Glomerular endothelial cell (primary cell): ENCODE data around the gene ARSA. TPM values are rescaled to one million over a fixed set of nuclear protein-coding genes. Genes with fewer than 3 reads are reported as not detected.
A peak's percentile ranks its signal among the peaks of the same experiment; 100 is the strongest.
"Not testable (repeated sequence)": the region's sequence is repeated elsewhere in the genome, so short reads cannot be mapped to it uniquely, and the experiment has no call there.

Source experiments
- DNase-seq: peaks from one replicate; pipeline ENCODE4 v3.0.0-alpha.2; 2011; ENCODE audit warnings: low read depth, low spot score; ENCODE audit errors: extremely low read depth
- total RNA-seq: library from RNA; depleted of rRNA; stranded (reverse); fragments of >200 nt; gene quantifications from 2 replicates; pipeline ENCODE4 v1.2.3, GENCODE V29; 2015

The ARSA gene
- 59.4 and 73.5 TPM in 2 replicates for total RNA-seq

GRCh38 chr22:50627642-50628542 is at the start of gene ARSA:
ARSA (minus strand) TSS chr22:50628152; CDS start chr22:50627779, 373 bp downstream.
- DNase-seq, result no peak

DNA sequence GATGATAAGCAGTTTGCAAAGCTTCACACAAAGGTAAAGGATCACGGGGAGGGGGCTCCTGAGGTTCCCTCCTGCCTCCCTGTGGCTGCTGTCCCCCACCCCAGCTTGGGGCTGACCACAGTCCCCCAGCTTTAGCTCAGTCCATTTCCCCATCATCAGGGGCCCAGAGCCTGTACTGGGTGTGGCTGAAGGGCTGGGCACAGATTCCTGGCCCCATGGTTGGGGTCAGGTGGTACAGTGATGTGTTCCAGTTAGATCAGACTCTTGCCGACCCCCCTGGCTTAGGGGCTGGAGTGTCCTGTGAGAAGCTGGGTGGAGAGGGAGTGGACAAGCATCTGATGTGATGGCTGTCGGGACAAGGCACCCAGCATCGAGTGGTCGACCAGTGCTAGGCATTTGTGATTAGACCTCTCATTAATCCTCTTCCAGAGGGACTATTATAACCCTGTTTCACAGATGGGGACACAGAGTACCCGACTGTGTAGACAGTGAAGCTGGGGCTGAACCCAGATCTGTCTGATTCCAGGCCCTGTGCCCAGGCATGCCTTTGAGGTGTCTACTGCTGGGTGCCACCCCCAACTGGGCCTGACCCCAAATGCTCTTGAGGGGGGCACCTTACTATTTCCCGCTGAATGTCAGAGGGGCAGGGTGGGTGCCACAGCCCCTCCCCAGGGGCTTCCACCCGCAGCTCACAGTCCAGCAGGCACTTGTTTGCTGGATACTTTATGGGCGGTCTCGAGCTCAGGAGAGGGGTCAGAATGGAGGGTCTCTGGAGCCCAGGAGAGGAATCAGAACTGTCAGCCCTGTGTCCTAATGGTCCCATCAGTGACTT is 48.9 kb upstream of the ARSA start:
- DNase-seq, result no peak

- no peak for DNase-seq
Observed at GRCh38 chr22:50676180-50676636, 48.3 kb upstream of the ARSA start.

DNA sequence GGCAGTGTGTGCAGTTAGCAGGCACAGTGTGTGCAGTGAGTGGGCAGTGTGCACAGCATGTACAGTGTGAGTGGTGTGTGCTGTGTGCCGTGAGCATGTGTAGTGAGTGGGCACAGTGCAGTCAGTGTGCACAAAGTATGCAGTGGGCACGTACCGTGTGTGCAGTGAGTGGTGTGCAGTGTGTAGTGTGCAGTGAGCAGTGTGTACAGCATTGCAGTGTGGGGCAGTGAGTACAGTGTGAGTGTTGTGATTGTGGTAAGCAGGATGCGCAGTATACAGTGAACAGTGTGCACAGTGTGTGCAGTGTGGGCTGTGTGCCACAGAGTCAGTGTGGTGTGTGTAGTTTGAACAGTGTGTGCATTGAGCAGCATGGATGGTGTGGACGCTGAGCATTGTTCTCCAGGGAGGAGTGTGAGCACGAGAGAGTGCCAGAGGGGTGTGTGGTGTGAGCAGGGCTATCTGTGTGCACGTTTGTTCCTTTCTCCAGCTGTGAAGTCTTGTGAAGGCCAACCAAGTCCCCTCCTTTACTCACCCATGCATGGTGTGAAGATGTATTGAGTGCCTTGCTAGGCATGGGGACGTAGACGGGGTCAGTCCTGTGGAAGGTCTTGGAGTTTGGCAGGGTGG is 47.7 kb upstream of the ARSA start:
- no peak for DNase-seq

GRCh38 chr22:50674606-50675552 is 46.9 kb upstream of the ARSA start:
- no peak for DNase-seq

GRCh38 chr22:50674130-50674500 is 46.2 kb upstream of the ARSA start:
- DNase-seq, result no peak

DNA sequence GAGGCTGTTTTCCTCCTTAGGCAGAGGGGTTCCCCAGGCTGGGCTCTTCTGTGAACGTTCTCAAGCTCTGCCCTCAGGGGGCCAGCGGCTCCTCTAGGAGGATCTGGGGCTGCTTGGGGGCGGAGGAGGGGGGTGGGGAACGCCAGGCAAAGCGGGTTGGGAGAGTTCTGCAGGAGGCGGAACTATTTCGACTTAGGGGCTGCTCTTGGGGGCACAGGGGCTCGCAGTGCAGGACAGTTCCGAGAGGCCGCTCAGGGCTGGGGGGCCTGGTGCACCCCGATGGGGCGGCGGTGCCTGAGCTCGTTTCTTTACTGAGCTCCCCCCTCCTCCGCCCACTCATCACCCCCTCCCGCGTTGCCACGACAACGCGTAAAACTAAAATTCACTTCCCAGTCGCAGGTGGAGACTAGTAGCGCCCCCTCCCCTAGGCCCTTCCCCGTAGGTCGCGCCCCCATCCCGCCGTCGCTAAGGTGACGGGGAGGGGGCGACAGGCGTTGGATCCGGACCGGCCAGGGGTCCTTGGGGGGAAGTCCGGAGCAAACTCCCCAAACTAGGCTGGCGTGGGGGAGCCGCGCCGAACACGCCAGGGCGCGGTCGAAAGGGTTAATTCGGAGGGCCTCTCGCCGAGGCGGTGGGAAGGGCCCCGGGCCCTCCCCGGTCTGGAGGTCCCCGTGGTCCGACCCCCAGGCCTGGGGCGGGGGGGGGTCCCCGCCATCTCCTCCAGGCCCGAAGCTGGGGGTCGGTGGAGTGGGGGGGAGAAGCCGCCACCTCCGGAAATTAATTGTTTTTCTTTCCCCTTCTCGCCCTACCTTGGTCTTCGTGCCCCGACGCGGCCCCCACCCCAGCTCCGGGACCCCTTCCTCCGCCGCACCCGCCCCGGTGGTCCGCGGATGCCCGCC is 45.5 kb upstream of the ARSA start:
- DNase-seq, result no peak

- DNase-seq, result peak; percentile 39
Observed at GRCh38 chr22:50672471-50673230, 44.7 kb upstream of the ARSA start, which contains the start of gene SHANK3. SHANK3 (plus strand) TSS chr22:50672823.

DNA sequence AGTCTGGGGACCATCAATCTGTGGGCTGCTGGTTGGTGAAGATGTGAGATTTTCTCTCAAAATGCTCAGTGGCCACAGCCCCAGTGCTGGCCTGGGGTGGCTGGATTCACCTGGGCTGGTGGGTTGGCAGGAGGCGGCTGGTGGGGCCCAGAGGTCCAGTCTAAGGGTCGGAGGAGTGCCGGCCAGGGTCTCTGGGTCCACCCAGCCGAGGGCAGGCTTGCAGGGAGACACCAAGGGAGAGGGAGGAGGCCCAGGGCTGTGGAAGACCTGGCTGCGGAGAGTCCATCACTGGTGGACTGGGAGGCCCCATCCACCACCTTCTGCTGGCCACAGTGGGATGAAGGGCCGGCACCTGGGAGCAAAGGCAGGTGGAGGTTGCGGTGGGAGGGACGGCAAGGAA is 44.1 kb upstream of the ARSA start:
- DNase-seq, result no peak

DNA sequence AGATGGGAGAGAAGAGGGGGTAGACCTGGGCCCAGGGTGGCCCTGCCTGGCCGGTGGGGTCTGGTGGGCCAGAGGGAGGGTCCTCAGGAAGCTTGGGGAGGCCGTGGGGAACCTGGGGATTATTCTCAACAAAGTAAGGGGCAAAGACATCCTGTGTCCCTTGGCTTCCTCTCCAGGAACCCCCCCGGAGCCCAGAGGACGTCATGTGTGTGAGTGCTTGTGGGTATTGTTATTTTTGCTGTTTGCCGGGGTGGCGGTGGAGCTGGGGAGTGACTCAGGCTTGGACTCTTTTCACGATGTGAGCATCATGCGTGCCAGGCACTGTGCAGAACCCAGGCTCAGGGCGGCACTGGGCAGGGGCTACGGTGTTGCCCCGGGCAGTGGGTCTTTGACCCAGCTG is 43.7 kb upstream of the ARSA start:
- no peak for DNase-seq

- no peak for DNase-seq
Observed at GRCh38 chr22:50670914-50671538, 43.1 kb upstream of the ARSA start.

GRCh38 chr22:50670513-50670912 is 42.6 kb upstream of the ARSA start:
- no peak for DNase-seq

DNA sequence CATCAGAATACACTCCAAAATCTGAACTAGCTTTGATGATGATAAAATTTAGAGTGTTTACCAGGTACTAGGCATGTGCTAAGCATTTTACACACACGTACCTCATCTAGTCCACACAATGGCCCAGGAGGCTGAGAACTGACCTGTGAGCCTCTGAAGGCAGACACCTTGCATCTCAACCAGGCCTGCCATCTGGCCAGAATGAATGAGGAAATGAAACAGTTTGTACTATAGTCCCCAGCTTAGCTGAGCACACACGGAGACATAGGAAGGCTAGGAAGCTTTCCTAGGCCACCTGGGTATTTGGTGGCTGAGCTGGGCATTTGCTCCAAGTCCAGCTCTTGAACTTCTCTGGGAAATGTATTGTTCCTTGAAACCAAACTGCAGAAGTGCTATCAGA is 37.8 kb upstream of the ARSA start:
- DNase-seq, result no peak

- no peak for DNase-seq
Observed at GRCh38 chr22:50665212-50665611, 37.3 kb upstream of the ARSA start.

DNA sequence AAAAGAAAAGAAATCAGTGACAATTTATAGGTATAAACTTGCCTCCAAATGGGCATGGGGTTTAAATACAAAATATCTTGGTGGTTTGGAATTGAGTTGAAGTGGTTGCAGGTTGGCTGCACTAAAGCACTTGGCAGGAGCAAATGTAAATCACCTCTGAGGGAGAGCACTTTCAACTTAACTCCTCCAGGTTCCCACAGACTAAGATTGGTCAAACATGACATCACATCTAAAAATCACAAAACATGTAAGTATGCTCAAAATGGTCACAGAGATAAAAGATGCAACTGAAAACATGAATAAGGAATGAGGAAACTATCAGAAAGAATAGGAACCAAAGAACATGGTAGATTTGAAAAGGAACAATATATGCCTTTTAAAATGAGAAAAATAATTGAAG is 32.4 kb upstream of the ARSA start:
- no peak for DNase-seq

DNA sequence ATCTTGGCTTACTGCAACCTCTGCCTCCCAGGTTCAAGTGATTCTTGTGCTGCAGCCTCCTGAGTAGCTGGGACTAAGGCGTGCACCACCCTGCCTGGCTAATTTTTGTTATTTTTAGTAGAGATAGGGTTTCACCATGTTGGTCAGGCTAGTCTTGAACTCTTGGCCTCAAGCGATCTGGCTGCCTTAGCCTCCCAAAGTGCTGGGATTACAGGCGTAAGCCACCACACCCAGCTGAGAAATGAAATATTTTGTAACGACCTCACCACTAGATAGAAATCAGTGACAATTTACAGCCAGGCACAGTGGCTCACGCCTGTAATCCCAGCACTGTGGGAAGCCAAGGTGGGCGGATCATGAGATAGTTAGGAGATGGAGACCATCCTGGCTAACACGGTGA is 31.8 kb upstream of the ARSA start:
- not testable (repeated sequence) for DNase-seq

DNA sequence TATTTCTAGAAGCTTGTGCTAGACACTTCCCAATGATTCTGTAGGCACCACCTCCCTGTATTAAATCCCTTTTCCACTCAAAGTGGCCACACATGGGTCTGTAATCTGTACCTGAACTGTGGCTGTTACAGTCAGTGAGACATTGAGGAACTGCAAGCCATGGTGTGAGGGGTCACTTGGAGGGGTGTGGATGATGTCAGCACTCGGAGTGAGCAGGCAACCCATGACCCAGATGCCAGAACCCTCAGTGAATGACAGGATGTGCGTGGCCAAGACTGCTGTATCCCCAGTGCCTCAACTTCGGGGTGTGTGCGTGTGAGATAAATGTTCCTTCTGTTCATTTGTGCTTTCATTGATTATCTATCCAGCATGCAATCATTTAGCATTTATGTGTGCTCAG is 30.0 kb upstream of the ARSA start:
- no peak for DNase-seq
